SU-DHL-6 (cell line): ENCODE data around the gene TMEM108.

ENCODE experiments used
- H2AFZ ChIP-seq: fragments of 200-600 bp; sonication (generic); 2 replicates; pipeline ENCODE4 v1.6.1; 2014; ENCODE audit warnings: low read depth, mild to moderate bottlenecking, moderate library complexity, mixed read lengths, antibody characterized with exemption, low read length; ENCODE audit not compliant: severe bottlenecking
- H3F3A ChIP-seq: fragments of 200-600 bp; shearing (Covaris generic); 2 replicates; pipeline ENCODE4 v1.6.0; 2016; ENCODE audit warnings: antibody characterized with exemption, mild to moderate bottlenecking; ENCODE audit not compliant: insufficient read depth
- H3K27ac ChIP-seq: fragments of 200-600 bp; sonication (generic); 2 replicates; pipeline ENCODE4 v1.5.1; 2016; ENCODE audit warnings: low read depth, mild to moderate bottlenecking, low read length, moderate library complexity, mixed read lengths
- H3K27me3 ChIP-seq: fragments of 200-600 bp; sonication (generic), shearing (Covaris generic); 2 replicates; pipeline ENCODE4 v1.6.0; 2014; ENCODE audit warnings: mild to moderate bottlenecking, low read length
- H3K36me3 ChIP-seq: fragments of 200-600 bp; sonication (generic); 2 replicates; pipeline ENCODE4 v1.6.1; 2014; ENCODE audit warnings: mild to moderate bottlenecking, low read length, mixed read lengths
- H3K4me2 ChIP-seq: fragments of 300-600, 200-600 bp; shearing (Covaris generic), sonication (generic); 2 replicates; pipeline ENCODE4 v1.6.0; 2014; ENCODE audit warnings: low read length, low read depth, mild to moderate bottlenecking; ENCODE audit not compliant: poor library complexity, severe bottlenecking
- H3K4me3 ChIP-seq: fragments of 200-600 bp; sonication (generic); 2 replicates; pipeline ENCODE4 v1.5.1; 2014; ENCODE audit warnings: antibody characterized with exemption, low read length, mild to moderate bottlenecking, mixed read lengths; ENCODE audit not compliant: insufficient read depth, poor library complexity, severe bottlenecking
- H3K79me2 ChIP-seq: fragments of 200-600 bp; sonication (generic); 2 replicates; pipeline ENCODE4 v1.6.1; 2014; ENCODE audit warnings: mild to moderate bottlenecking, low read length, moderate library complexity; ENCODE audit not compliant: insufficient read depth
- H3K9ac ChIP-seq: fragments of 200-600 bp; sonication (generic); 2 replicates; pipeline ENCODE4 v1.7.0; 2014; ENCODE audit warnings: mild to moderate bottlenecking, low read length
- H3K9me2 ChIP-seq: fragments of 200-600 bp; sonication (generic); replicated peaks from 2 replicates; pipeline ENCODE4 v1.6.1; 2014; ENCODE audit warnings: low read length; ENCODE audit not compliant: insufficient read depth
- H3K9me3 ChIP-seq: fragments of 200-600 bp; sonication (generic); 2 replicates; pipeline ENCODE4 v1.6.1; 2014; ENCODE audit warnings: low read length, mixed read lengths; ENCODE audit not compliant: insufficient read depth
- H4K20me1 ChIP-seq: fragments of 200-600 bp; sonication (generic); 2 replicates; pipeline ENCODE4 v1.6.1; 2014; ENCODE audit warnings: low read depth, mild to moderate bottlenecking, antibody characterized with exemption, low read length, moderate library complexity, mixed read lengths
- EZH2phosphoT487 ChIP-seq: fragments of 200-600 bp; sonication (generic), shearing (Covaris generic); conservative IDR thresholded peaks from 2 replicates; pipeline ENCODE4 v1.6.1; 2018; ENCODE audit warnings: mild to moderate bottlenecking, antibody characterized with exemption, low read length, moderate library complexity, mixed read lengths
- TF ChIP-seq, protein P1 (sequence below): fragments of 200-600 bp; sonication (generic); IDR thresholded peaks from one replicate; pipeline ENCODE4 v1.5.1; 2017; ENCODE audit warnings: antibody characterized with exemption, mild to moderate bottlenecking, low read length, moderate library complexity; ENCODE audit not compliant: insufficient read depth, poor library complexity, severe bottlenecking

The TMEM108 gene

DNA sequence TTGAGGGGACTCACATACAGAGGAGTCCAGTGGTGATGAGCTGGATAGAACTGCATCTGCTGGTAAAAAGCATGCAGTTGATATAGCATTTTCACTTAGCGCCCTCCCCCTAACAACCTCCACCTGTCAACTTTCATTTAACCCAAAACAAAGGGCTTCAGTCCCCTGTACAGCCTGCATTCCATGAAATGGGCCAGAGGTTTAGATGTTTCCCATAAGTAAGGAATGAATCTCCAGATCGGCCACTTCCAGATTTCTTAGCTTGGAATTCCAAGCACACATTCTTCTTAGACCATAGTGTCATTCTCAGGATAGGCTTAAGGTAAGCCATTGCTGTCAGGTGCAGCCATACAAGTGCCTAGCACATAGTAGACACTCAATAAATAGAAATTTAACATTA, 328.7 kb downstream of the TMEM108 start:
- no peaks in the 10 kb centered on the region for H3K36me3 ChIP-seq
- H4K20me1 ChIP-seq, result no peaks in the 10 kb centered on the region
- no peak overlapping the region for H3K27ac ChIP-seq
- no peak overlapping the region for H3K9ac ChIP-seq
- H3K27me3 ChIP-seq, result no peaks in the 10 kb centered on the region
- TF ChIP-seq EZH2phosphoT487, result no peak
- TF ChIP-seq, protein P1, sequence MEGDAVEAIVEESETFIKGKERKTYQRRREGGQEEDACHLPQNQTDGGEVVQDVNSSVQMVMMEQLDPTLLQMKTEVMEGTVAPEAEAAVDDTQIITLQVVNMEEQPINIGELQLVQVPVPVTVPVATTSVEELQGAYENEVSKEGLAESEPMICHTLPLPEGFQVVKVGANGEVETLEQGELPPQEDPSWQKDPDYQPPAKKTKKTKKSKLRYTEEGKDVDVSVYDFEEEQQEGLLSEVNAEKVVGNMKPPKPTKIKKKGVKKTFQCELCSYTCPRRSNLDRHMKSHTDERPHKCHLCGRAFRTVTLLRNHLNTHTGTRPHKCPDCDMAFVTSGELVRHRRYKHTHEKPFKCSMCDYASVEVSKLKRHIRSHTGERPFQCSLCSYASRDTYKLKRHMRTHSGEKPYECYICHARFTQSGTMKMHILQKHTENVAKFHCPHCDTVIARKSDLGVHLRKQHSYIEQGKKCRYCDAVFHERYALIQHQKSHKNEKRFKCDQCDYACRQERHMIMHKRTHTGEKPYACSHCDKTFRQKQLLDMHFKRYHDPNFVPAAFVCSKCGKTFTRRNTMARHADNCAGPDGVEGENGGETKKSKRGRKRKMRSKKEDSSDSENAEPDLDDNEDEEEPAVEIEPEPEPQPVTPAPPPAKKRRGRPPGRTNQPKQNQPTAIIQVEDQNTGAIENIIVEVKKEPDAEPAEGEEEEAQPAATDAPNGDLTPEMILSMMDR, result no peak
- H2AFZ ChIP-seq, result no peak overlapping the region
- no peaks in the 10 kb centered on the region for H3F3A ChIP-seq
- H3K4me3 ChIP-seq, result no peak overlapping the region
- no peaks in the 10 kb centered on the region for H3K9me2 ChIP-seq
- no peaks in the 10 kb centered on the region for H3K79me2 ChIP-seq
- H3K9me3 ChIP-seq, result no peaks in the 10 kb centered on the region
- no peak overlapping the region for H3K4me2 ChIP-seq

- Histone ChIP-seq H3K79me2 (no peaks in the 10 kb centered on the region), H3K4me3 (no peak overlapping the region), H3K36me3 (no peaks in the 10 kb centered on the region), H2AFZ (no peak overlapping the region), H4K20me1 (no peaks in the 10 kb centered on the region), H3K27ac (no peak overlapping the region), H3F3A (no peaks in the 10 kb centered on the region), H3K4me2 (no peak overlapping the region), H3K9me2 (no peaks in the 10 kb centered on the region), H3K27me3 (no peaks in the 10 kb centered on the region), H3K9me3 (no peaks in the 10 kb centered on the region), H3K9ac (no peak overlapping the region)
- TF ChIP-seq EZH2phosphoT487, result no peak
- TF ChIP-seq, protein P1, result no peak
Observed at GRCh38 chr3:133367403-133367802, 329.2 kb downstream of the TMEM108 start.

DNA sequence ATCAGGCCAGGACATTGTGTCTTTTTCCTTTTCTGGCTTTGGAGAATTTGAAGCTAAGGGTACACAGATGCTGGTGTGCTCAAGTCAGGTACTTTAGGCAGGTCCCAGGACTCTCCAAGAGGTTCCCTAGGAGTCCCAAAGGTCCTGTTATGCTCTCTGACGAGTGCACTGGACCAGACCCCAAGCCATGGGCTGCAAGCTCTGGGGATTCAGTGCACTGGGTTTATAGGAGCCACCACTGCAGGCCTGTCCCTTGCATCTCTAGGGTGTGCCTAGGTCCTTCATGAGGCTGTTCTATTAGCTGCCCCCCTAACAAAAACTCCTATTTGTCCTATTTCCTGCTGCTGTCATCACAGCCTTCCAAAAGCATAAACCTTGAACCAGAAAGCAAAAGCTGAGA, 329.8 kb downstream of the TMEM108 start:
- no peak overlapping the region for H2AFZ ChIP-seq

More for the DNA sequence above, 329.8 kb downstream of the TMEM108 start:
- Histone ChIP-seq H3K27ac (no peak overlapping the region), H3K79me2 (no peaks in the 10 kb centered on the region), H3K36me3 (no peaks in the 10 kb centered on the region), H3K4me2 (no peak overlapping the region), H3K9me3 (no peaks in the 10 kb centered on the region), H3K4me3 (no peak overlapping the region), H3K9me2 (no peaks in the 10 kb centered on the region), H3F3A (no peaks in the 10 kb centered on the region), H4K20me1 (no peaks in the 10 kb centered on the region), H3K9ac (no peak overlapping the region), H3K27me3 (no peaks in the 10 kb centered on the region)
- TF ChIP-seq, protein P1, result no peak
